ENCODE results near the gene CCDC154.
"Not testable (repeated sequence)": the region's sequence is repeated elsewhere in the genome, so short reads cannot be mapped to it uniquely, and the experiment has no call there.

CCDC154 gene

GRCh38 chr16:1472974-1473373 lies 28.6 kb upstream of the CCDC154 start:
- no peak for DNase-seq
- ATAC-seq: no peak

- no peak for DNase-seq
- no peak for ATAC-seq
Observed at GRCh38 chr16:1471569-1472194, 27.3 kb upstream of the CCDC154 start.

GRCh38 chr16:1470481-1471251 lies 26.3 kb upstream of the CCDC154 start:
- DNase-seq (no peak), ATAC-seq (no peak)

GRCh38 chr16:1469693-1470201 lies 25.4 kb upstream of the CCDC154 start:
- no peak for ATAC-seq
- DNase-seq: no peak

- DNase-seq, ATAC-seq: not testable (repeated sequence)
Observed at GRCh38 chr16:1469141-1469540, 24.8 kb upstream of the CCDC154 start.

GRCh38 chr16:1468426-1468810 lies 24.1 kb upstream of the CCDC154 start:
- ATAC-seq (no peak), DNase-seq (no peak)

- DNase-seq (no peak), ATAC-seq (no peak)
Observed at GRCh38 chr16:1466968-1467521, 22.7 kb upstream of the CCDC154 start.

GRCh38 chr16:1466054-1466453 lies 21.7 kb upstream of the CCDC154 start:
- ATAC-seq: no peak
- no peak for DNase-seq

- DNase-seq (no peak), ATAC-seq (no peak)
Observed at GRCh38 chr16:1465567-1465915, 21.2 kb upstream of the CCDC154 start.

GRCh38 chr16:1464894-1465566 lies 20.7 kb upstream of the CCDC154 start:
- no peak for DNase-seq
- ATAC-seq: no peak

- DNase-seq (no peak), ATAC-seq (no peak)
Observed at GRCh38 chr16:1464196-1464893, 20.0 kb upstream of the CCDC154 start.

GRCh38 chr16:1461146-1461545 lies 16.8 kb upstream of the CCDC154 start:
- DNase-seq (no peak), ATAC-seq (no peak)

- ATAC-seq: no peak
- no peak for DNase-seq
Observed at GRCh38 chr16:1460602-1461138, 16.3 kb upstream of the CCDC154 start.

GRCh38 chr16:1459967-1460366 lies 15.6 kb upstream of the CCDC154 start:
- DNase-seq (no peak), ATAC-seq (no peak)

GRCh38 chr16:1458977-1459341 lies 14.6 kb upstream of the CCDC154 start:
- DNase-seq (no peak), ATAC-seq (peak; percentile 42)

GRCh38 chr16:1458336-1458976 lies 14.1 kb upstream of the CCDC154 start:
- DNase-seq (peak; percentile 33), ATAC-seq (peak; percentile 31)

- no peak for DNase-seq
- ATAC-seq: no peak
Observed at GRCh38 chr16:1457489-1458245, 13.3 kb upstream of the CCDC154 start.

GRCh38 chr16:1456951-1457350 lies 12.6 kb upstream of the CCDC154 start:
- no peak for DNase-seq
- no peak for ATAC-seq

- DNase-seq: no peak
- no peak for ATAC-seq
Observed at GRCh38 chr16:1455190-1456171, 11.1 kb upstream of the CCDC154 start.

GRCh38 chr16:1454561-1454960 lies 10.2 kb upstream of the CCDC154 start:
- DNase-seq (no peak), ATAC-seq (no peak)

All from stimulated activated naive CD8-positive, alpha-beta T cell treated with anti-CD3 and anti-CD28 coated beads, Interleukin-15, Interleukin-2, amounts not matched to agents 100 U/mL and 50 U/mL, for 24 hours (primary cell).